ENCODE measurements around the gene FAM217B.
"Not testable (repeated sequence)": the region's sequence is repeated elsewhere in the genome, so short reads cannot be mapped to it uniquely, and the experiment has no call there.

Gene FAM217B

DNA sequence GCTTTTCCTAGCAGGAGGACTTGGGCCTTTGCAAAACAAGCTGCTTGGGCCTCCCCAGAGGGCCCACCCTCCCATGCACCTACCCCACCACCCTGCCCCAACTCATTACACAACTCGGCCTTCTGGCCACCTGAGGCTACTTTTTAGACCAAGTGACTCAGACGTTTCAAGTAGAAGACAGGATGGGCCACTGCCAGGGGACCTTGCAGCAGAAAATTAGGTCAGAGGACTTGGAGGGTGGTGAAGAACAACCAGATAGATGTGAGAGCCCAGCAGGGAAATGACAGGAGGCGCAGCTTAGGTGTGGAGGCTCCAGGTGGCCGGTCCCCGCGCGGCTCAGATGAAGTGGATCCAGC lies 1.5 kb upstream of the FAM217B start:
- no peak for DNase-seq (ENCODE audit: low read depth in 1 of 2, low spot score in 1 of 2)

DNA sequence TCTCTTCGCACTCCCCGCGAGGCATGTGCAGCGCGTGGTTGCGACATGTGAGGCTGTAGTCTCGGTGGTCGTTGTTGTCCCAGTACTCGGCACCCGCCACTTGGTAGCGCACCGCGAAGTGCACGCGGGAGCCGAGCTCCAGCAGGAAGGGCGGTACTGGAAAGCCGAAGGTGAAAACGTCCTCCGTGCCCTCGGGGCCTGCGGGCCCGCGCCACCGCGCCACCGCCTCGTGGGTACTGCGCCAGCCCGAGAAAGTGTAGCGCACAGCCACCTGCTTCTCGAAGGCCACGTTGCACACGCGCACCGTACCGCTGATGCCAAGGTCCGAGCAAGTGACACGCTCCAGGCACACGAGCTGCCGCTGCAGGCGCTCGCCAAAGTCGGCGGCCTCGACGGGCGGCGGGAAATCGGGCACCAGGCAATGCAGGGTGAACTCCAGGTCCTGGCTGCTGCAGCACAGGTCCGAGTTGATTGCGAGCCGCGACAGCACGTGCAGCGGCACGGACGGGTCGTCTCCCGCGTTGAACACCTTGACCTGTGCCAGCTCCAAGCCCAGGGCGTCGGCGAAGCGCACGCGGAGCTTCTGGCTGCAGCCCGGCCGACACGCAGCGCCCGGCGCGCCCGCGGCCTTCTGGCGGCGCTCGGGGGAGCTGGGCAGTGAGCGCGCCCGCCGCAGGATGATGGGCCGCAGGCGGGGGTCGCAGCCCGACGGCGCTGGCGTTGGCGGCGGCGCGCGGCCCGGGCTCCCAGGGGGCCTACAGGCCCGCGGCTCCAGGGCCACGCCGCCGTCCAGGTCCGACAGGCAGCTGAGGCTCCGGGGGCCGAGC lies 924 bp upstream of the FAM217B start:
- no peak for DNase-seq (ENCODE audit: low read depth in 1 of 2, low spot score in 1 of 2)

DNA sequence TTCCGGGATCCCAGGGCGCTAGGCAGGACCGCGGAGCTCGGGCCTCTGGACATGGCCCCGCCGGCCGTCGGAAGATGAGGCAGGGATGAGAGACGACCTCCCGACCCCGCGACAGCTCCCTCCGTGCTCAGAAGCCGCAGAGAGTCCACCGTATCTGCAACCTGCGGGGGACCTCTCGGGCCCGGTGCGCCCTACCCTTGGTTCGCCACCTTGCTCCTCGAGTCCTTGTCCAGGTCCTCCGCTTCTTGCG lies 385 bp upstream of the FAM217B start:
- DNase-seq (ENCODE audit: low read depth in 1 of 2, low spot score in 1 of 2) = no peak

DNA sequence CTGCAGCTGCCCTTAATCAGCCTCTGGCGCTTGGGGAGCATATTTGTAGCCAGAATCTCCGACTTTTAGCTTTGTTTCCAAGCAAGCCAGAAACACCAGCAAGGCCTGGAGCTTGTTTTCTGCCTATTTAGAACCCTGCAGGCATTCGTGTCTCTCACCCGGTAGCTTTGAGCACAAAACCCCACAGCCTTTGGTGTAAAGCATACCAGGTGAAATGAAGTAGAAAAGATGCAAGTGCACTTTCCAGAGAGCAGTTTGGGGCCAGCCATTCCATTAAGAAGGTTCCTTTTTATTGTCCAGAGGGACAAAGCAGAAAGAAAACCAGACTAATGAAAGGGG lies 736 bp downstream of the FAM217B start:
- no peak for DNase-seq (ENCODE audit: low read depth in 1 of 2, low spot score in 1 of 2)

DNA sequence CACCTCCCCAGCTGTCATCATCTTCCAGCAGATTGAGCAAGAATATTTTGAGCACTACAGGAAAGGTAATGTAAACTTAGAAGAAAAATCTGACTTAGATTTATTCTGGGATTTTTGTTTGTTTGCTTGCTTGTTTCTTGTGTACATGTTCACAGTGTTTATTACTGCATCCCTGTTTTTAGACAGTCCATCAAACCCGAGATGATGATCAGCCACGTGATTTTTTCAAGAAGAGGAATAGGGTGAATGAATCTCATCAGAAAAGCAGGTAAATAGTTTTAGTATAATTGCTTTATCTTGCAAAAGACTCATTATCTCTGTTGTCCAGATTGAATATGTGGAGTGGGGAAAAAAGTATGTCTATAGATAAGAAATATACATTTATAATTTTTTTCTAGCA lies 2.1 kb downstream of the FAM217B start:
- no peak for DNase-seq (ENCODE audit: low read depth in 1 of 2, low spot score in 1 of 2)

DNA sequence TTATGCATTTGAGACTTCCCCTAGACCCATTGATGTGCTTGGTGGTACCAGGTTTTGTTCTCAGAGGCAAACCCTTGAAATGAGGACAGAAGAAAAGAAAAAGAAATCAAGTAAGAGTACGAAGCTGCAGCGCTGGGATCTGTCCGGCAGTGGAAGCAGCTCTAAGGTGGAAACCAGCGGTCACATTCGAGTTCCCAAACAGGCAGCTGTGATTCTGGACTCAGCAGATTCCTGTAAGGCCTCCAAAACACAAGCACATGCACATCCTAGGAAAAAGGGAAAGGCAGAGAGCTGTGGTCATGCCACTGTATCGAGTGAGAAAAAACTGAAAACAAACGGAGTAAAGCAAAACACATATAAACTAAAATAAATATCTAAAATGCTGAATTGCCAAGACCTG lies 4.5 kb downstream of the FAM217B start:
- no peak for DNase-seq (ENCODE audit: low read depth in 1 of 2, low spot score in 1 of 2)

DNA sequence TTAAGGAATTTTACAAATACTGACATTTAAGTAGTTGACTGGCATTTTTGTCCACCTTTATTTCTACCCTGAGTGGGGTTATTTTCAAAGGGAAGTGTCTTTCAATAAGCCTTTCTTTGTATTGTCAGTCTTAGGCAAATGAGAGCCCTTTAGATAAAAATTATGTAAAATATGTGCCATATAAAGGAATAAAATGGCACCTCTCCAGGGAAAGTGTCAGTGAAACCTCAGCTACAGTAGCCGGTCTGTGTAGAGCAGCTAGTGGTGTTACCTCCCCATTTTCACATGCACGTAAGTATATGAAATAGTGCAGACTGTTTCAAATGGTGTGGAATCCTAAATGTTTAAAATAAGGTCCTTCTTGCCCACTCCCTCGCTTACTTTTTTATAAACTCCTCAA lies 5.0 kb downstream of the FAM217B start:
- DNase-seq (ENCODE audit: low read depth in 1 of 2, low spot score in 1 of 2) = no peak

DNA sequence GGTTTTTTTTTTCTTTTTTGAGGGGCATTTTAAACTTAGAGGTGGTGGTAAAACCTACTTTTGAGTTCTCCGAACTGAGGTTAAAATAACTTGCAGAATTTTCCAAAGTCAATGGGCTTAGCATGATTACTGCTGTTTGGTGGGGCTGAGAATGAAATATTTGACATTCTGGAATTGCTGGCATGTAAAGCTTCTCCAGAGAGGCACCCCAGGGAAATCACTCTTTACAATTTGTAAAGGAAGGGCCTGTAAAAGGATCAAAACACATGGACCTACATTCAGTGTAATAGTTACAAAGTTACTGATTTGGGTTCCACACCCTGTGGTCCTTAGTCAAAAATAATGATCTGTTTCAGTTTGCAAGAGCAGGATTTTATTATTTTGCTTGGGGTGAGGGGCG lies 5.5 kb downstream of the FAM217B start:
- DNase-seq (ENCODE audit: low read depth in 1 of 2, low spot score in 1 of 2) = no peak

DNA sequence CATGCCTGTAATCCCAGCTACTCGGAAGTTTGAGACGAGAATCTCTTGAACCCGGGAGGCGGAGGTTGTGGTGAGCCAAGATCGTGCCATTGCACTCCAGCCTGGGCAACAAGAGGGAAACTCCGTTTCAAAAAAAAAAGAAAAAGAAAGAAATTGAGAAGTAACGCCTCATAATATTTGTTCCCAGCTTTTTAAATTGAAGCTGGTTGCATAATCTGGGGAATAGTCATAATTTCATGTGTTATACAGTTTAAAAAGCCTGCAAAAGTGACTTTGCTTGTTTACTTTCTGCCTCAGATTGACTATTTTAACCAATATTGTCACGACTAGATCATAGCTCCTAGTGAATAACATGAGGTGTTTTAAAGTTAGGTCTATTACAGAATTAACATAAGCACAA lies 7.2 kb downstream of the FAM217B start:
- DNase-seq (ENCODE audit: low read depth in 1 of 2, low spot score in 1 of 2) = no peak

DNA sequence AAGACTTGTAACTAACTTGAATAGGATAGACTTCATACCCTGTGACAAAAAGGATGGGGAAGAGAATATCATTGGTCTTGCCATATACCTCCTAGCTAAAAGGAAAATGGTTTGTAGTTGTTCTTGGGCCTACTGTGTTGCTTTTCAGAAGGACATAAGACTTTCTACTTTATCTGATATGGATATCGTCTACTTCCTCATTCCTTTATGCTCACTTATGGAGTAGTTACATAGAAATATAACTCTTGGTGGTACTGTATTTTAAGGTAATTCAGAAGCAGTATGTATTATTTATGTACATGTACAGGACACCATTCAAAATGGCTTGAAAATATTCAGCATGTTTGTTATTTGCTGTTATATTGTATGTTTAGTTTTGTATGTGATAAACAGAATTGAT lies 8.0 kb downstream of the FAM217B start:
- DNase-seq (ENCODE audit: low read depth in 1 of 2, low spot score in 1 of 2) = no peak

DNA sequence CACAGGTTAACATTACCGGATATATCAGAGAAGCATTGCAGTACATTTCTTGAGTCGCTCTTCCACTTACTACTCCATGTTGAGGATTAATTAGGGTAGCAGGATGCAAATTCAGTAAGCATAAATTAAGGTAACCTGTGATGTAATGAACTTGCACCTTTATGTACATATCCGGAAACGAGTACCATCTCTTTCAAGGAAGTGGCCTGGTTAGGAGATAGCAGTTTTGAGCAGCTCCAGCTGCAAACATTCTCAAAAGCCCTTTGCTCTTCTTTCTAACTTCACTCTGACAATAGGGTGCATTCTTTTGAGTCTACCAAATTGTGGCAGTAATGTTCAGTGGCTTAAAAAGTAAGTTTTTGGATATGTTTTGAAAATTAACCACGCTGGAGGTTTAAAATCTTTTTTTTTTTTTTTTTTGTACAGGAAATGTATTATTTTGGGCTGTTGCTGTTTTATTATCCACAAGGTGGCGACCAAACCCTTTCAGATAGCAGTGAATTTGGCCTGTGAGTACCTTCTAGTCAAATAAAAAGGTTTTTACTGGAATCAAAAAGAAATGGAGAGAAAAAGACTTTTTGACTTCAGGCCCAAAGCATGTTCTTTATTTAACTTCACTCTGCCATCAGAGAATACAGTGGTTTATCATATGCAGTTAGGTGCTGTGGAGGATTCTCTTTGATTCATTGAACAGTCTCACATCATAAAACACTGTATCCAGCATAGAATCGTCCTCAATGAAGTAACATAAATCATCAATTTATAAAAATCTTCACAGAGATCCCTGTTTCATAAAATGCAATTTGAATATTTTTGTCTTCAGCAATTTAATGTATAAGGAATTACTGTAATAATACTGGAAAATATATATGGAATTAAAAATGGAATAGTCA lies 8.9 kb downstream of the FAM217B start:
- DNase-seq (ENCODE audit: low read depth in 1 of 2, low spot score in 1 of 2) = no peak

DNA sequence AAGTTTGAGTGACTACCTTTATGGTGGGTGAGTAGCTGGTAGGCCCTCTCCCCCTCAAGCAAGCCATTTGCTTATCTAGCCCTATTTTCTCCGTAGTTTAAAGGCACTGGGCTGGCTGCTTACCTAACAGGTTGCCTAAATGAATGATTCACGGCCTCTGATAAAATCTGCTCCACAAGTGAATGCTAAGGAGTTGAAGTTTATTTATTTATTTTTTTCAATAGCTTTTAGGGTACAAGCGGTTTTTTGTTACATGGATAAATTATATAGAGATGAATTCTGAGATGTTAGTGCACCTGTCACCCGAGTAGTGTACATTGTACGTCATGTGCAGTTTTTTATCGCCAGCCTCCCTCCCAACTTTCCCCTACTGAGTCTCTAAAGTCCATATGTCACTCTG lies 9.7 kb downstream of the FAM217B start:
- no peak for DNase-seq (ENCODE audit: low read depth in 1 of 2, low spot score in 1 of 2)

DNA sequence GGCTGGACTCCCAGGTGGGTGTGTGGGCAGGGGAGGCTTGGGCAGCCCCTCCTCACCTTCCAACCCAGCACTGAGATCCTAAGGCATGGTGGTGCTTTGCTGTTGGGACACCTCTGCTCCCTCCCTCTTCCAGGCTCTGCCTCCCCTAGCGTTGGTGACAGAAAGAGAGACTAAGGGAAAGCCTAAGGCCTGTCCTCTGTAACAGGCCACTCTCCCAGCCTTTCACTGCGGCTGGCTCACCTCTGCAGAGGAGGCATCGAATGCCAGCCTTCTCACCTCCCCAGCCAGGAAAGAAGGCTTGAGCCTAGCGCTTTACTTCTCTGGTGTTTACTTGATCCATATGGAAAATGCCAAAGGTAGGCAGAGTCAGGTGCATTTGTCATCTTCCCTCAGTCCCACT lies 14.5 kb downstream of the FAM217B start:
- no peak for DNase-seq (ENCODE audit: low read depth in 1 of 2, low spot score in 1 of 2)

DNA sequence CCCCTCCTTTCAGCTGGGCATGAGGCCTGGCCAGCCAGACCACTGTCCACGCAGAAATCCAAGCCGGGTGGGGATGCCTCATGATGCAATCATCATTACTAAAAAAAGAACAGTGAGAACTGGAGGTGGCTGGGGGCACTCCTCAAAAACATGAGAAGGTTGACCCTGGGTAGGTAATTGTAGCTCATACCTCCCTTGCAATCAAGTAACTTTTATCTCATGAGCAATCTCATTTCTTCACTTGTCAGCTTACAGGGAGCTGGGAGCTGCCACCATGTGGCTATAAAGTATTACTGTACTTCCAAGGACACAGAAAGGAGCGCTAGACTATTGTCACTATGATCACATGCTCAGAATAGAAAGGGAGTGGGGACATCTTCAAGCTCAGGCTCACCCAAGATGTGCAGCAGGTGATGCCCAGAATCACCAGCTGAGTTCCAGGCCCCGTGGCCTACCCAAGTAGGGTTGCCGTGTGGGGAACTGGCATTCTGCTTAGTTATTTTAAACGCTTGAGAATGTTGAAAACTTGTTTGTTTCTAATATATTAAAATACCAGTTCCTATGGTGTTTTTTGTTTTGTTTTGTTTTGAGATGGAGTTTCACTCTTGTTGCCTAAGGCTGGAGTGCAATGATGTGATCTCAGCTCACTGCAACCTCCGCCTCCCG lies 15.1 kb downstream of the FAM217B start:
- no peak for DNase-seq (ENCODE audit: low read depth in 1 of 2, low spot score in 1 of 2)

DNA sequence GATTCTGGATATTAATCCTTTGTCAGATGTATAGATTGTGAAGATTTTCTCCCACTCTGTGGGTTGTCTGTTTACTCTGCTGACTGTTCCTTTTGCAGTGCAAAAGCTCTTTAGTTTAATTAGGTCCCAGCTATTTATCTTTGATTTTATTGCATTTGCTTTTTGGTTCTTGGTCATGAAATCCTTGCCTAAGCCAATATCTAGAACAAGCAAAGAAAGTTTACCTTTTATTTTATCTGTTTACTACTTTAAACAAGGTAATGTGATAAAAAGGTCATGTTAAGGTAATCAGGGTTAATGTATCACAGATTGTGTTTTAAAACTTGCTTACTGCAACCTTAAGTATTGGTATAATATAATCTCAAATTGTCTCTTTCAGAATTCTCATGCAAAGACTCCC lies 17.4 kb downstream of the FAM217B start:
- DNase-seq (ENCODE audit: low read depth in 1 of 2, low spot score in 1 of 2) = not testable (repeated sequence)

DNA sequence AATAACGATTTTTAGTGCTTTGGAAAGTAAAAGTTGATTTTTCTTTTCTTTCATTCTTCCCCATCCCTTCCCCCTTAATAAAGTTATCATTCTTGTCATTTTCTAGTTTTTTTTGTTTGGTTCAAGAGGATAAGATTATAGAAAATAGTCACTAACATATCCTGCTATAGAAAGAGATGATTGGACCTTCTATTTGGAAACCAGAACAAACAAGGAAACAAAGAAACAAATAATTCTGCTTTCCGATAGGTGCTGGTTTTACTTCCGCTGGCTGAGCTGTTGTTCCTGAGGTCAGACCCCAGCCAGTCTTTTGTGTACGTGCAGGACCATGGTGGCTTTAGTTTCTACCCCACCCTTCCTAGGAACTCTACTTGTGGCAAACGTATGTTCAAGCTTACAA lies 17.9 kb downstream of the FAM217B start, which contains the start of gene CDH26:
Gene CDH26, plus strand, starts transcription at position 301 of the 400 bp plus-strand sequence. CDS start 304 bp downstream, outside the sequence.
- no peak for DNase-seq (ENCODE audit: low read depth in 1 of 2, low spot score in 1 of 2)

DNA sequence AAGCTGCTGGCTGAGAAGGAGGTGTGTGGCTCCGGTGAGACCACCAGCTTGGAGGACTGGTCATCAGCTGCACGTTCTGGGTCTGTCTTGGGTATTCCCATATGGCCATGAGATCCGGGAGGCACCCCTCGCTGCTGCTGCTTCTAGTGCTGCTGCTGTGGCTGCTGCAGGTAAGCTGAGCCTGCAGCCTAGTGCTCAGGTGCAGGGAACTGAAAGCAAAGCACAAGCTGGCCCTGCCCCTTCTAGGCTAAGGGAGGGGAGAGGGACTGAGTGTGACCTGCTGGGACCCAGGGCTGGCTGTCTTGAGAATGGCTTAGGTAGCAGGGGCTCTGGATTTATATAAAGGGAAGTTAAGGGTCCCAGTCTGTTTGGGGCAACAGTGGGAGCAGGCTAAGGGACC lies 18.4 kb downstream of the FAM217B start:
- DNase-seq (ENCODE audit: low read depth in 1 of 2, low spot score in 1 of 2) = no peak

DNA sequence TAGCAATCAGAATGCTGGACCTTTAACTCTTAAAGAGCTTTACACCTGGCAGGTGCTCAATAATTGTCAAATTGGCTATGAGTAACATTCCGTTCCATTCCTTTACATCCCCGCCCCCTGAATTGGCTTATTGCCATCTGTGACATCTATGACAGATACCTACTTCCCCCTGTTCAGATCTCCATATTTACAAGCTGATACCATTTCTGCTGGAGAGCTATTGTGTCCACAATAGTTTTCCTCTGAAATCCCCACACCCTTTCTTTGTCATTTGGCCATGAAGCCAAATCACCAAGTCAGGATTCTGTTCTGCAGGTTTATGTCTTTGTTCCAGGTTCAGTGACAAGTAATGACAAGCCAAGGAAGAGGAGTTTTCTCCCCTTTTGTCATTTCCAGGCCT lies 21.2 kb downstream of the FAM217B start:
- DNase-seq (ENCODE audit: low read depth in 1 of 2, low spot score in 1 of 2) = no peak

DNA sequence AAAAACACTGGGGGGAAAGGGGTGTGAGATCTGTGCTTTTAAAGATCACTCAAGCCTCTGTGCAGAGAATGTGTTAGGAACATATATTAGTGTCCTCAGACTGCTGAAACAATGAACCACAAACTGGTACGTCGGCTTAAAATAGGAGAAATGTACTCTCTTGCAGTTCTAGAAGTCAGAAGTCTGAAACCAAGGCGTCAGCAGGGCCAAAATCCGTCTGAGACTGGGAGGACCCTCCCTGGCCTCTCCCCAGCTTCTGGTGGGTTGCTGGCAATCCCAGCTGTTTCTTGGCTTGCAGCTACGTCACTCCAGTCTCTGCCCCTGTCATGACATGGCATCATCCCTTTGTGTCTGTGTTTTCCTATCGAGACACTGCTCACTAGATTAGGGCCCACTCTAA lies 22.0 kb downstream of the FAM217B start:
- DNase-seq (ENCODE audit: low read depth in 1 of 2, low spot score in 1 of 2) = no peak

DNA sequence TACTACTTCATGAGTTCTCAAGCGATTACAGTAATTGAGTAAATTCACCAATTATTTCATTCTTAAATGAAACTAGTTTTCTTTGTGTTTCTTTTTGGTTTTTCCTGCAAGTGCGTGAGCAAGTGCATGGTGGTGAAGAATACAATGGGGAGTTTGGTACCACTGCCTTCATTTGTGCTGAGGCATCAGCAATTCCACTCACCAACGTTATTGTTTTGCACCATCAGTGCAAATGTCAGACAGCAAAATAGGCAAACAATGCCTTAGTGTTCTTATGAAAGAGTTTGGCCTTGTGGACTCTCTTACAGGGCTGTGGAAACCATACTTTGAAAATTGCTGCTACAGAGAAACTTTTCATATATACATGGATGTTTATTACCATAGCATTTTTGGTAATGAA lies 26.2 kb downstream of the FAM217B start:
- no peak for DNase-seq (ENCODE audit: low read depth in 1 of 2, low spot score in 1 of 2)

DNA sequence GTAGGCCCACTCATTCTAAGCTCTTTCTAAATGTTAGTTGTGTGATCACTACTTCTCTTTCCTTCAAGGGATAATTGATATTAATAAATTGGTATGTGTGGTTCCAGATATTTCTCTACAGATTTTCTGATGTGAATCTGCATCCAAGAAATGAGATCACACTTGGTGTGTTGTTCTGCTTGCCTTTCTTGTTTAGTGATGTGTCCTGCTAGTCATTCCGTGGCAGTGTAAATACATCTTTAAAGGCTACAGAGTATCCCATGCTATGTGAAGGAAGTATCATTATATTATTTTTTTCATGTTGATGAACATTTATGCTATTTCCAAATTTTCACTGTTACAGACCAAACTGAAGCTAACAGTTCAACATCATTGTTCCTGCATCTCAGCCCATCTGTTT lies 31.2 kb downstream of the FAM217B start:
- no peak for DNase-seq (ENCODE audit: low read depth in 1 of 2, low spot score in 1 of 2)
